SHP77 treated with DMSO at 0.1 percent for 48 hours (cell line): ENCODE data around the gene MTARC1.

Experiments used
- DNase-seq: peaks from one replicate; lab custom pipeline; 2025; lab: John Stamatoyannopoulos, UW

Gene MTARC1

GRCh38 chr1:220806408-220806807 lies 19.7 kb downstream of the MTARC1 start:
- DNase-seq: no peak

- DNase-seq: no peak
Measured at GRCh38 chr1:220807726-220808125, 21.0 kb downstream of the MTARC1 start.

- peak; percentile 48 for DNase-seq
Measured at GRCh38 chr1:220808345-220809186, 21.9 kb downstream of the MTARC1 start.

- DNase-seq: no peak
Measured at GRCh38 chr1:220809187-220809550, 22.5 kb downstream of the MTARC1 start.

GRCh38 chr1:220809704-220810103 lies 23.0 kb downstream of the MTARC1 start:
- DNase-seq: no peak

- peak; percentile 48 for DNase-seq
Measured at GRCh38 chr1:220810179-220810653, 23.5 kb downstream of the MTARC1 start.

GRCh38 chr1:220810963-220811362 lies 24.2 kb downstream of the MTARC1 start:
- no peak for DNase-seq

GRCh38 chr1:220811695-220812094 lies 25.0 kb downstream of the MTARC1 start:
- DNase-seq: no peak

GRCh38 chr1:220812308-220812707 lies 25.6 kb downstream of the MTARC1 start:
- no peak for DNase-seq

GRCh38 chr1:220813013-220813412 lies 26.3 kb downstream of the MTARC1 start:
- DNase-seq: no peak

- no peak for DNase-seq
Measured at GRCh38 chr1:220815409-220815808, 28.7 kb downstream of the MTARC1 start.

- no peak for DNase-seq
Measured at GRCh38 chr1:220817907-220818306, 31.2 kb downstream of the MTARC1 start.

GRCh38 chr1:220818421-220819173 lies 31.9 kb downstream of the MTARC1 start:
- DNase-seq: peak; percentile 29

GRCh38 chr1:220819467-220820026 lies 32.8 kb downstream of the MTARC1 start:
- DNase-seq: no peak

- no peak for DNase-seq
Measured at GRCh38 chr1:220824031-220824989, 37.6 kb downstream of the MTARC1 start.

- no peak for DNase-seq
Measured at GRCh38 chr1:220825819-220826551, 39.3 kb downstream of the MTARC1 start.

- DNase-seq: no peak
Measured at GRCh38 chr1:220826729-220827128, 40.0 kb downstream of the MTARC1 start.

- DNase-seq: no peak
Measured at GRCh38 chr1:220827445-220828178, 40.9 kb downstream of the MTARC1 start.

GRCh38 chr1:220828179-220828490 lies 41.4 kb downstream of the MTARC1 start:
- no peak for DNase-seq

- no peak for DNase-seq
Measured at GRCh38 chr1:220828950-220829586, 42.4 kb downstream of the MTARC1 start.
